HG02571 (cell line): ENCODE measurements around the gene GAS6.

Source experiments
- ATAC-seq: cut with Tn5 transposase; IDR thresholded peaks from one replicate; pipeline ENCODE4 v1.9.1; 2021; ENCODE audit warnings: mild to moderate bottlenecking, moderate library complexity; ENCODE audit not compliant: unreplicated experiment

GAS6 gene

GRCh38 chr13:113853518-113854237 is 10.2 kb downstream of the GAS6 start:
- ATAC-seq, result no peak

DNA sequence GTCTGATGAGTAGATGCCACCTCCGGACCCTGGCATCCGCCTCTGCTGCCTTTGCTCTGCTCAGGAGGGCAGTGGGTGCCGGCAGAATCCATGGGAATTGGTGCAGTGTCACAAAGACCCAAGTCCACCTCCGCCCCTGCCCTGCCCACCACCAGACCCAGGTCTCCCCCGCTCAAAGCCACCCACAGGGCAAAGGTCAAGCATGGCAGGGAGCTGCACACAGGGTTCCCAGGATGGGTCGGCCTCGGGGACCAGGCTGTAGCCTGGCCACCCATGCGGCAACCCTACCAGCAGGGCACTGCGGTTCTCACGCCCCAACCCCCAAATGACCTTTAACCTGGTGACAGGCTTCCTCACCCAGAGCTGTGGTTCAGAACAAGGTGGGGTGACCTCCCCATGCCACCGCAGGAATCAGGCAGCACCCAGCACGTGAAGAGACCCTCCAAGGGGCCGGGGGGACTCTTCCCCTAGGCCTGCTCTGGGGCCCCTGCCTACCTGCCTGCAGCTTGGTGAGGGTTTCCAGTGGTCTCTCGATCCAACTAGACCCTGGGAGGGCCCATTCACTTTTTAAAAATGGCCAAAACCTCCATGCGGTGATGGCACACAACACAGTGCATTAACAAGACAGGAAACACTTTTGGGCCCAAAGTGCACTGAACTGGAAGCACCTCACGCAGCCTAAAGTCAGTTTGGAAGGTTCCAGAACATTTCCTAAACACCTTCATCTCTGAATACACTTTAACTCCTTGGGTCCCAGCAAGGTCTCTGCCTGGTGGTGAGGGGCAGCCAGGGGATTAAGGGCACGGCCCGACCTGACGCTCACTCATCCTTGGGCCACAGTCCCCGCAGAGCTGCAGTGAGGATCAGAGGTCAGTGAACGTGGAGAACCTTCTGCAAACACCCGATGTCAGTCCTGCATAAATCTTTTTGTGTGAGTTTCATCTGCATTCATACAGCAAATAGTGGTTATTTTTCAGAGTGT is 11.0 kb downstream of the GAS6 start:
- no peak for ATAC-seq

- ATAC-seq, result no peak
Observed at GRCh38 chr13:113851826-113852535, 11.9 kb downstream of the GAS6 start.

GRCh38 chr13:113851480-113851803 is 12.4 kb downstream of the GAS6 start:
- no peak for ATAC-seq

DNA sequence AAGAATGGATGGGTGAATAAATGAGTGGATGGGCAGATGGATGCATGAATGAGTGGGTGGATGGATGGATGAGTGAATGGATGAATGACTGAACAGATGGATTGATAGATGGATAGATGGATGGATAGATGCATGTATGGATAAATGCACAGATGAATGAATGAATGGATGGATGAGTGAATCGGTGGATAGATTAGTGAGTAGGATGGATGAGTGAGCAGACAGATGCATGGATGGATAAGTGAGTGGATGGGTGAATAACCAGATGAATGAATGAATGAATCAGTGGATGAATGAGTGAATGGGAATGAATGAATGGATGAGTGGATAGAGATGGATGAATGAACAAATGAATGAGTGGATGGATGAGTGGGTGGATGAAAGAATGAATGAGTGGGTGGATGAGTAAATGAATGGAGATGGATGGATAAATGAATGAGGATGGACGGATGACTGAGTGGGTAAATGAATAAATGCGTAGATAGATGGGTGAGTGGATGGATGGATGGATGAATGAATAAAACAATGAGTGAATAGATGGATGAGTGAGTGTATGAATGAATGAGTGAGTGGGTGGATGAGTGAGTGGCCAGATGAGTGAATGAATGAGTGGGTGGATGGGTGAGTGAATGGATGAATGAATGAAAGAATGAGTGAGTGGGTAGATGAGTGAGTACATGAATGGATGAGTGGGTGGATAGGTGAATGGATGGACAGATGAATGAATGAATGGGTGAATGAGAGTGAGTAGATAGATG is 13.0 kb downstream of the GAS6 start:
- ATAC-seq, result no peak

- no peak for ATAC-seq
Observed at GRCh38 chr13:113849981-113850721, 13.7 kb downstream of the GAS6 start.

GRCh38 chr13:113849546-113849945 is 14.3 kb downstream of the GAS6 start:
- no peak for ATAC-seq

DNA sequence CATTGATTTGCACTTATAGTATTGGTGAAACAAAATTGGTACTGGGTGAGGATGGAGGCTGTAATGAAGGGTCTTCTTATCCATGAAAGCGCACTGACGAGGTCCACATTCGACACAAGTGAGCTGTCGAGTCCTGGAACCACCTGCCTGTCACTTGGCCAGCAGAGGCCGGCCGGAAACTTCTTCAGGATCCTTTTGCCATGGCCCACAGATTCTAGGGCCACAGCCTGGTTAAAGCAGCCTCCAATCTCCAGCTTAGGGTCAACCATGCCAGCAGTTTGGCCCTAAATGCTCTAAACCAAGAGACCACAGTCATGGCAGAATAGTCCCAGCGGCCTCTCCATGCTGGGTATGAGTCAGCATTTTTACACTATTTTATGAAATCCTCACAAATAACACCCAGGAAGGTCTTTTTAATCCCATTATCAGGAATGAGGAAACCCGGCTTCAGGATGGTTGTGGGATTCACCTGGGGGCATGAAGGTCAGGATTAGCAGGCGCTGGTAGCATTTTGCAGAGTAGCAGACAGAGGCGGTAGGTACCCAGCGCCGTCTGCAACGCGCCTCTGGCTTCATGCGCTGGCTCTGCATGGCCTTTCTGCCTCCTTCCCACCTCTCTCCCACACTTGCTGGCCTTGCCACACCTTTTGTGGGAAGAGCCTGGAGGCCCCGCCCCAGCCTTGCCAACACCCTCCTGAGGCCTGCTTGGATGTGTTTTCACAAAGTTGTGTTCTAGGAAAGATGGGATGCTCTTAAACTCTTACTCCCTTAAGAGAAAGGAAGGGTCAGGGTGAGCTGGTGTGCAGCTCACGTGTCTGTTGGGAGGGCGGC is 15.2 kb downstream of the GAS6 start:
- ATAC-seq, result no peak

DNA sequence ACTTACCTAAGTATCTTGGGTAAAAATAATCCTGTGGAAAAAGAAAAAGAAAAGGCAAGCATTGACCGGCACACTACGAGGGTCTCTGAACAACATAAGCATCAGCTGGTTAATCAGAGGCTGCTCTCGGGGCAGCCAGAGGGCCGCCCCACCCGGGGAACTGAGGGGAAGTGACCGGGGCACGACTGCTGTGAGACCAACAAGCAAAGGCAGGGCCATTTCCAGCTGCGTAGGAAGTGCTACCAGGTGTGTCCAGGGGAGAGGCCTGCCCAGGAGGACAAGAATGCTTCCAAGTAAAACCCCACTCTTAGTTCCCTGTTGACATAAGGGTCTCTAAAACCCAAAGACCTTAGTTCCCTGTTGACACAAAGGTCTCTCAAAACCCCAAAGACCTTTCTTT is 15.9 kb downstream of the GAS6 start:
- no peak for ATAC-seq

- ATAC-seq, result no peak
Observed at GRCh38 chr13:113846636-113847318, 17.1 kb downstream of the GAS6 start.

- ATAC-seq, result no peak
Observed at GRCh38 chr13:113845723-113846635, 17.9 kb downstream of the GAS6 start.

- no peak for ATAC-seq
Observed at GRCh38 chr13:113845055-113845454, 18.8 kb downstream of the GAS6 start.

- no peak for ATAC-seq
Observed at GRCh38 chr13:113843864-113844556, 19.9 kb downstream of the GAS6 start.

DNA sequence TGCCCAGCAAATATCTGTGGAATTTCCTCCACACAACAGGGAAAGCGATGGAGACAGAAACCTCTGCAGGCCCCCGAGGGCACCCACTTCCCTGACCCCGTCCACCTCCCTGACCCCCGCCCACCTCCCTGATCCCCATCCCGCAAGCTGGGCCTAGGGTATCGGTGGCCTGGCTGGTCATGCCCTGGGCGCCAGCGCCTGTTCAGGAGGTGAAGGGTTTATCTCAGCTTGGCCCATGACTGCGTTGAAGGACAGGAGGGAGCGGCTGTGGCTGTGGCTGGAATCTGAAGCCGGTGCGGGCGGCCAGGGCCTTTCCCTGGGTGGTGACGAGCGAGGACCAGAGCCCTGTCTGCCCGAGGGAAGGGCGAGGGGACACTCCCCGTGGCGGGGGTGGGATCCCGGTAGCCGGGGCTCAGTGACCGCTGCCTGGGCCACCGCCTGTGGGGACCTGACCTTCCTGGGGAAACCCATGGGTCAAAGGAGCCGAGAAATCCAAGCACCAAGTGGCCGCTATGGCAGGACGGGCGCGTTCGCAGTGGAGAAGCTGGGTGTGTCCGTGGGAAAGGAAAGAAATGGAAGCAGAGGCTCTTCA is 20.7 kb downstream of the GAS6 start:
- ATAC-seq, result no peak

- ATAC-seq, result no peak
Observed at GRCh38 chr13:113842336-113843062, 21.4 kb downstream of the GAS6 start.

DNA sequence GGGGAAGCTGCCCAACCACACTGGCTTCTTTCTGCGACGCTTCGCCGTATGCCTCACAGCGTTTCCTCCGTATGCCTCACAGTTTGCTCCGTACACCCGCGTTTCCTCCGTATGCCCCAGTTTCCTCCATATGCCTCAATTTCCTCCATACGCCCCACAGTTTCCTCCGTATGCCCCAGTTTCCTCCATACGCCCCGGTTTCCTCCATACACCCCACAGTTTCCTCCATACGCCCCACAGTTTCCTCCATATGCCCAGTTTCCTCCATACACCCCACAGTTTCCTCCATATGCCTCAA is 22.6 kb downstream of the GAS6 start:
- ATAC-seq, result no peak
